ENCODE measurements around the gene SLC15A3. TPM values are rescaled to one million over a fixed set of nuclear protein-coding genes. Genes with fewer than 3 reads are reported as not detected.

Gene SLC15A3
- total RNA-seq, 1 donor from 2014 or later, result 6.2 TPM

DNA sequence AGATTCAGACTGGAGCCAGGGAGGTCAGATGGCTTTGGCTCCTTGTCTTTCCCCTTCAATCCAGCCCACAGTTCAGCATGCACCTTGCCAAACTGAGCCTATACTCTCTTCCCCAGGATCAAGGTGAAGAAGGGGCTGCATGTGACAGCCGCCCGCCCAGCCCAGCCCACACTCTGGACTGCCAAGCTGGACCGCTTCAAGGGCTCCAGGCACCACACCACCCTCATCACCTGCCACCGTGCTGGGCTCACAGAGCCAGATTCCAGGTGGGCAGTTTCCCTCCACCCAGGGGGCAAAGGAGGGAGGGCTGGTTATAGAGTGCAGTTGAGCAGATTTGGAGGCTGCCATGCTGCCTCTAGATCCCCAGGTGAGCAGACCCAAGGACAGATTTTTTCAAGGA, 21.6 kb downstream of the SLC15A3 start:
- DNase-seq (ENCODE audit: low spot score, unreplicated experiment), result no peak
- Mint-ChIP-seq H3K27me3 (no peaks in the 10 kb centered on the region), H3K9me3 (ENCODE audit: low read depth) (no peaks in the 10 kb centered on the region), H3K36me3 (ENCODE audit: insufficient read depth) (peaks cover 14% of the 10 kb centered on the region), H3K4me3 (ENCODE audit: low read depth) (no peak overlapping the region), H3K4me1 (ENCODE audit: low read depth) (peaks cover 6% of the 10 kb centered on the region), H3K27ac (no peak overlapping the region)
- no peak for TF ChIP-seq CTCF (IDR thresholded peaks at IDR 0.05; ENCODE audit: unreplicated experiment)

DNA sequence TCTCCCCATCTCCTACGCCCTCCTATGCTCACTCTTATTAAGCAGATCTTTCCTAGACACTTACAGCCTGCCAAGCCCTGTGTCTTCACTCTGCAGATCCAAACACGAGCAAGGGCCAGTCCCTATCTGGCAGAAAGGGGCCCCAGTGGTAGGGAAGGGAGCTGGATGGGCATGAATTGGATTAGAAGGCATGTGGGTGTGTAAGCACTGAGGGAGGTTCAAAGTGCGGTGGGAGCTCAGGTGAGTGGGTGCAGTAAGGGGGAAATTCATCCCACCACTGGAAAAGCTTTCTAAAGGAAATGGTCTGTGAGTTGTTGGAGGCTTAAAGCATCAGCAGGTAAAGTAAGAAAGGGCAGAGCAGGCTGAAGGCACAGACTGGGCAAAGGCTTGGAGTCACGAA, 22.2 kb downstream of the SLC15A3 start:
- H3K27me3 Mint-ChIP-seq, result no peaks in the 10 kb centered on the region
- H3K27ac Mint-ChIP-seq, result no peak overlapping the region
- peaks cover 14% of the 10 kb centered on the region for H3K36me3 Mint-ChIP-seq (ENCODE audit: insufficient read depth)
- no peaks in the 10 kb centered on the region for H3K9me3 Mint-ChIP-seq (ENCODE audit: low read depth)
- no peak overlapping the region for H3K4me3 Mint-ChIP-seq (ENCODE audit: low read depth)
- TF ChIP-seq CTCF (IDR thresholded peaks at IDR 0.05; ENCODE audit: unreplicated experiment), result no peak
- peaks cover 10% of the 10 kb centered on the region for H3K4me1 Mint-ChIP-seq (ENCODE audit: low read depth)
- DNase-seq (ENCODE audit: low spot score, unreplicated experiment), result no peak

DNA sequence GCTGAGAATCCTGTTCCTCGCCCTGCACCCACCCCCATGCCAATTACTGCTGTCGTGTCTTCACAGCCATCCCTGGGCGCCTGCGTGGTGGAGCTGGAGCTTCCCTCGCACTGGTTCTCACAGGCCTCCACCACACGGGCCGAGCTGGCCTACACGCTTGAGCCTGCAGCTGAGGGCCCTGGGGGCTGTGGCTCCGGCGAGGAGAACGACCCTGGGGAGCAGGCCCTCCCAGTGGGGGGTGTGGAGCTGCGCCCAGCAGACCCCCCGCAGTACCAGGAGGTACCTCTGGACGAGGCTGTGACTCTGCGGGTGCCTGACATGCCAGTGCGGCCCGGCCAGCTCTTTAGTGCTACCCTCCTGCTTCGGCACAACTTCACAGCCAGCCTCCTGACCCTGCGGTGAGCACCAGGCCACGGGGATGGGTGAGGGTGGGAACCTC, 23.4 kb downstream of the SLC15A3 start:
- Mint-ChIP-seq H3K4me3 (ENCODE audit: low read depth) (no peak overlapping the region), H3K9me3 (ENCODE audit: low read depth) (no peaks in the 10 kb centered on the region), H3K4me1 (ENCODE audit: low read depth) (peaks cover 13% of the 10 kb centered on the region), H3K36me3 (ENCODE audit: insufficient read depth) (peaks cover 10% of the 10 kb centered on the region), H3K27me3 (no peaks in the 10 kb centered on the region), H3K27ac (no peak overlapping the region)
- no peak for DNase-seq (ENCODE audit: low spot score, unreplicated experiment)
- no peak for TF ChIP-seq CTCF (IDR thresholded peaks at IDR 0.05; ENCODE audit: unreplicated experiment)

- H3K27ac Mint-ChIP-seq, result no peak overlapping the region
- no peak for TF ChIP-seq CTCF (IDR thresholded peaks at IDR 0.05; ENCODE audit: unreplicated experiment)
- no peak overlapping the region for H3K4me3 Mint-ChIP-seq (ENCODE audit: low read depth)
- H3K9me3 Mint-ChIP-seq (ENCODE audit: low read depth), result no peaks in the 10 kb centered on the region
- no peak for DNase-seq (ENCODE audit: low spot score, unreplicated experiment)
- H3K27me3 Mint-ChIP-seq, result no peaks in the 10 kb centered on the region
- H3K4me1 Mint-ChIP-seq (ENCODE audit: low read depth), result peaks cover 13% of the 10 kb centered on the region
- H3K36me3 Mint-ChIP-seq (ENCODE audit: insufficient read depth), result peaks cover 11% of the 10 kb centered on the region
Observed at GRCh38 chr11:60927600-60927999, 24.4 kb downstream of the SLC15A3 start.

DNA sequence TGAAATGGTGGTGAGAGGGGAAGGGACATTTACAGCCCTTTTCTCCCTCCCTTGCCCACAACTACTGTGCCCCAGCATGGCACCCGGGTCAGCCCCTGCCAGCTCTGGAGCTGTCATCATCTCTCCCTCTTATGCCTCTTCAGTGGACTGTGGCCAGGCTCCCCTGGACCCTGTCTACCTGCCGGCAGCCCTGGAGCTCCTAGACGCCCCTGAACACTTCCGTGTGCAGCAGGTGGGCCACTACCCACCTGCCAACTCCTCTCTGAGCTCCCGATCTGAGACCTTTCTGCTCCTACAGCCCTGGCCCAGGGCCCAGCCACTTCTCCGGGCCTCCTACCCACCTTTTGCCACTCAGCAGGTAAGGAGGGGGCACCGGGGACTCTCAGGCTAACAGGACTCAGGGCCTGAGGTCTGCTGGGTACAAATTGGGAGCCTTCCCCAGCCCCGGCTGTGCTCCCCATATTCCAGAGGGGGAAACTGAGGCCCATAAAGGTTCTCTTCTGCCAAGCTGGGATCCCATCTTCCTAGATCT, 24.8 kb downstream of the SLC15A3 start:
- no peak overlapping the region for H3K4me3 Mint-ChIP-seq (ENCODE audit: low read depth)
- peaks cover 15% of the 10 kb centered on the region for H3K36me3 Mint-ChIP-seq (ENCODE audit: insufficient read depth)

More for the DNA sequence above, 24.8 kb downstream of the SLC15A3 start:
- Mint-ChIP-seq H3K27ac (no peak overlapping the region), H3K9me3 (ENCODE audit: low read depth) (no peaks in the 10 kb centered on the region), H3K4me1 (ENCODE audit: low read depth) (peaks cover 13% of the 10 kb centered on the region), H3K27me3 (no peaks in the 10 kb centered on the region)
- no peak for DNase-seq (ENCODE audit: low spot score, unreplicated experiment)
- TF ChIP-seq CTCF (IDR thresholded peaks at IDR 0.05; ENCODE audit: unreplicated experiment), result no peak
